ENCODE results near the gene ITIH6. TPM values are rescaled to one million over a fixed set of nuclear protein-coding genes. Genes with fewer than 3 reads are reported as not detected.

The ITIH6 gene
- total RNA-seq, 2 experiments from 2014 or later = not detected

- Histone ChIP-seq H3K9me3 (ENCODE audit: low read length) (no peaks in the 10 kb centered on the region), H3K9me2 (ENCODE audit: insufficient read depth, low read length) (no peaks in the 10 kb centered on the region), H3K27ac (ENCODE audit: low read depth, low read length, poor library complexity, severe bottlenecking) (no peak overlapping the region), H3K36me3 (ENCODE audit: insufficient read depth, low read length) (no peaks in the 10 kb centered on the region), H4K20me1 (ENCODE audit: insufficient read depth, low read length) (no peaks in the 10 kb centered on the region), H2AFZ (ENCODE audit: low read length) (no peak overlapping the region), H3K4me1 (ENCODE audit: insufficient read depth, low read length, poor library complexity, severe bottlenecking) (no peaks in the 10 kb centered on the region), H3K79me2 (ENCODE audit: insufficient read depth, low read depth, low read length) (no peaks in the 10 kb centered on the region), H3K4me2 (ENCODE audit: low read length) (no peak overlapping the region), H3K4me3 (ENCODE audit: low read depth, low read length, poor library complexity, severe bottlenecking) (no peak overlapping the region)
- POLR2A ChIA-PET = no interaction called here
- DNase-seq (ENCODE audit: low spot score) = peak; percentile 33
- BruUV-seq (replicated peaks) = no TSS peak
- TF ChIP-seq EZH2phosphoT487 (IDR thresholded peaks at IDR 0.05; ENCODE audit: borderline replicate concordance, low read depth, low read length) (no peak), CTCF (conservative IDR thresholded peaks at IDR 0.05; ENCODE audit: low read length) (peak; percentile 61)
- intact Hi-C loops (cut with micrococcal nuclease; ENCODE audit: unreplicated experiment) = loop anchor here (1.0 kb wide), 1 partner anchor 147 kb away; no protein-coding TSS in a partner anchor
- CTCF ChIA-PET (ENCODE audit: unreplicated experiment) = no interaction called here
Observed at GRCh38 chrX:54786967-54787366, 11.1 kb downstream of the ITIH6 start.

- no peaks in the 10 kb centered on the region for H3K9me2 ChIP-seq (ENCODE audit: insufficient read depth, low read length)
- no peaks in the 10 kb centered on the region for H3K79me2 ChIP-seq (ENCODE audit: insufficient read depth, low read depth, low read length)
- H3K36me3 ChIP-seq (ENCODE audit: insufficient read depth, low read length) = no peaks in the 10 kb centered on the region
- no peaks in the 10 kb centered on the region for H3K4me1 ChIP-seq (ENCODE audit: insufficient read depth, low read length, poor library complexity, severe bottlenecking)
- CTCF ChIA-PET (ENCODE audit: unreplicated experiment) = no interaction called here
- TF ChIP-seq EZH2phosphoT487 (IDR thresholded peaks at IDR 0.05; ENCODE audit: borderline replicate concordance, low read depth, low read length) (no peak), CTCF (conservative IDR thresholded peaks at IDR 0.05; ENCODE audit: low read length) (peak; percentile 54)
- no TSS peak for BruUV-seq (replicated peaks)
- no peaks in the 10 kb centered on the region for H4K20me1 ChIP-seq (ENCODE audit: insufficient read depth, low read length)
- POLR2A ChIA-PET = no interaction called here
- no peak overlapping the region for H2AFZ ChIP-seq (ENCODE audit: low read length)
- H3K4me3 ChIP-seq (ENCODE audit: low read depth, low read length, poor library complexity, severe bottlenecking) = no peak overlapping the region
- intact Hi-C loops (cut with micrococcal nuclease; ENCODE audit: unreplicated experiment) = no loop called here
- no peak overlapping the region for H3K4me2 ChIP-seq (ENCODE audit: low read length)
- H3K27ac ChIP-seq (ENCODE audit: low read depth, low read length, poor library complexity, severe bottlenecking) = no peak overlapping the region
- peak; percentile 33 for DNase-seq (ENCODE audit: low spot score)
- H3K9me3 ChIP-seq (ENCODE audit: low read length) = no peaks in the 10 kb centered on the region
Observed at GRCh38 chrX:54785901-54786300, 12.2 kb downstream of the ITIH6 start.

GRCh38 chrX:54776987-54777672 lies 20.9 kb downstream of the ITIH6 start:
- H3K9me2 ChIP-seq (ENCODE audit: insufficient read depth, low read length) = no peaks in the 10 kb centered on the region
- no peaks in the 10 kb centered on the region for H3K9me3 ChIP-seq (ENCODE audit: low read length)
- no peak overlapping the region for H2AFZ ChIP-seq (ENCODE audit: low read length)
- H4K20me1 ChIP-seq (ENCODE audit: insufficient read depth, low read length) = no peaks in the 10 kb centered on the region
- H3K4me1 ChIP-seq (ENCODE audit: insufficient read depth, low read length, poor library complexity, severe bottlenecking) = no peaks in the 10 kb centered on the region
- H3K4me3 ChIP-seq (ENCODE audit: low read depth, low read length, poor library complexity, severe bottlenecking) = no peak overlapping the region
- no peaks in the 10 kb centered on the region for H3K36me3 ChIP-seq (ENCODE audit: insufficient read depth, low read length)
- H3K27ac ChIP-seq (ENCODE audit: low read depth, low read length, poor library complexity, severe bottlenecking) = no peak overlapping the region
- ChIA-PET POLR2A (no interaction called here), CTCF (ENCODE audit: unreplicated experiment) (no interaction called here)
- no TSS peak for BruUV-seq (replicated peaks)
- H3K79me2 ChIP-seq (ENCODE audit: insufficient read depth, low read depth, low read length) = no peaks in the 10 kb centered on the region
- no peak for TF ChIP-seq EZH2phosphoT487 (IDR thresholded peaks at IDR 0.05; ENCODE audit: borderline replicate concordance, low read depth, low read length)
- TF ChIP-seq CTCF (conservative IDR thresholded peaks at IDR 0.05; ENCODE audit: low read length) = no peak
- intact Hi-C loops (cut with micrococcal nuclease; ENCODE audit: unreplicated experiment) = no loop called here
- DNase-seq (ENCODE audit: low spot score) = no peak
- H3K4me2 ChIP-seq (ENCODE audit: low read length) = no peak overlapping the region

Data from OCI-LY7 (cell line).